ENCODE results near the gene ENKD1.

DNA sequence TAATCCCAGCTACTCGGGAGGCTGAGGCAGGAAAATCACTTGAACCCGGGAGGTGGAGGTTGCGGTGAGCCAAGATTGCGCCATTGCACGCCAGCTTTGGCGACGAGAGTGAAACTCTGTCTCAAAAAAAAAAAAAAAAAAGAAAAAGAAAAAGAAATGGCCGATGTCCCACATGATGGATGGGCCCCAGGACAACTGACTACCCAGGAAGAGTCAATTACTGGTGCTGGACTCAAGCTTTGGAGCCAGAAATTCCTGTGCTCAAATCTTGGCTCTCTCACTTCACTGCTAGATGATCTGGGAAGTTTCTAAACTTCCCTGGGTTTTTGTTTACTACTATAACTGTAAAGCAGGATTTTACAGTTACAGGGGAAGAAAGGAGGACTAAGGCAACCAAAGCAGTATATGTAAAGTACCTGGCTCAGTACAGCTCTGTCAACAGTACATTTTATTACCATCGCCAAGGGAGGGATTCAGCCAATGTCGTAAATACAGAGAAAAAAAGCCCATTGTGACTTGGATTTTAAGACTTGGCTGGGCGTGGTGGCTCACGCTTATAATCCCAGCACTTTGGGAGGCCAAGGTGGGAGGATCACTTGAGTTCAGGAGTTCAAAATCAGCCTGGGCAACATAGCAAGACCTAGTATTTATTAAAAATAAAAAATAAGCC lies 11.9 kb upstream of the ENKD1 start:
- TF ChIP-seq POLR2A (IDR thresholded peaks at IDR 0.05; ENCODE audit: low read length) (no peak), GATA1 (IDR thresholded peaks at IDR 0.05; ENCODE audit: low read depth, low read length) (no peak)

All from erythroblast (primary cell).